CD4-positive, CD25-positive, alpha-beta regulatory T cell (primary cell): ENCODE measurements around the gene DYRK1A. TPM values are rescaled to one million over a fixed set of nuclear protein-coding genes. Genes with fewer than 3 reads are reported as not detected.
A peak's percentile ranks its signal among the peaks of the same experiment; 100 is the strongest.

Experiments
- ATAC-seq, 2 donors: fragments of 150-1000 bp; cut with Tn5 transposase; one replicate each; pipeline ENCODE4 v1.10.0; 2021; ENCODE audit warnings: low read depth in 2 of 2, moderate number of reproducible peaks in 2 of 2, moderate library complexity in 1 of 2
- DNase-seq, 3 donors: peaks; one replicate each; pipeline versions ENCODE4 v3.0.0 to v3.0.0-alpha.2; 2012 to 2022; ENCODE audit warnings: mixed read lengths in 1 of 3
- H3K27ac ChIP-seq: one replicate; pipeline ENCODE4 v1.7.0; 2013; ENCODE audit warnings: mild to moderate bottlenecking, low read length; ENCODE audit not compliant: insufficient read depth, poor library complexity, severe bottlenecking
- H3K27me3 ChIP-seq: one replicate; pipeline ENCODE4 v1.7.0; 2013; ENCODE audit warnings: low read length; ENCODE audit not compliant: control insufficient read depth, insufficient read depth
- H3K36me3 ChIP-seq: one replicate; pipeline ENCODE4 v1.7.0; 2013; ENCODE audit warnings: mild to moderate bottlenecking, low read length, moderate library complexity; ENCODE audit not compliant: control insufficient read depth, insufficient read depth
- H3K4me1 ChIP-seq: 2 replicates; pipeline ENCODE4 v1.7.0; 2013; ENCODE audit warnings: mild to moderate bottlenecking, low read length; ENCODE audit not compliant: insufficient read depth, control insufficient read depth, poor library complexity, severe bottlenecking
- H3K4me3 ChIP-seq: one replicate; pipeline ENCODE4 v1.7.0; 2013; ENCODE audit warnings: low read depth, mild to moderate bottlenecking, low read length, moderate library complexity
- H3K9me3 ChIP-seq, 2 experiments: 1 replicate in 1 of 2; 2 replicates in 1 of 2; pipeline ENCODE4 v1.7.0; 2013; ENCODE audit warnings: low read length in 2 of 2, mild to moderate bottlenecking in 1 of 2, moderate library complexity in 1 of 2; ENCODE audit not compliant: control insufficient read depth in 2 of 2
- H3K27ac Mint-ChIP-seq, 3 donors: one replicate each; pipeline ENCODE4 v1.8.0; 2020 to 2022; ENCODE audit warnings: mild to moderate bottlenecking in 3 of 3, mixed read lengths in 3 of 3, moderate library complexity in 2 of 3
- H3K27me3 Mint-ChIP-seq: one replicate; pipeline ENCODE4 v1.8.0; 2022; ENCODE audit warnings: mild to moderate bottlenecking, mixed read lengths
- H3K36me3 Mint-ChIP-seq: one replicate; pipeline ENCODE4 v1.8.0; 2020; ENCODE audit warnings: mixed read lengths
- H3K4me1 Mint-ChIP-seq, 4 donors: one replicate each; pipeline ENCODE4 v1.8.0; 2020 to 2022; ENCODE audit warnings: mixed read lengths in 4 of 4, mild to moderate bottlenecking in 1 of 4
- H3K4me3 Mint-ChIP-seq, 4 donors: one replicate each; pipeline ENCODE4 v1.8.0; 2020 to 2022; ENCODE audit warnings: mild to moderate bottlenecking in 4 of 4, mixed read lengths in 4 of 4, moderate library complexity in 3 of 4
- H3K9me3 Mint-ChIP-seq, 7 donors: one replicate each; pipeline ENCODE4 v1.8.0; 2020 to 2022; ENCODE audit warnings: mixed read lengths in 7 of 7, mild to moderate bottlenecking in 3 of 7, moderate library complexity in 2 of 7
- polyA plus RNA-seq, 4 donors: library from polyadenylated mRNA; unstranded; fragments of 300-500 nt; fragmentation: Illumina TruSeq; gene quantifications; one replicate each; pipeline ENCODE4 v1.2.3, GENCODE V29; 2021
- total RNA-seq: library from RNA; stranded (reverse); gene quantifications from one replicate; pipeline ENCODE4 v1.2.3, GENCODE V29; 2022

Gene DYRK1A
- total and polyA plus RNA-seq, 5 donors from 2014 or later: 2.6 to 143 (median 6.1) TPM

DNA sequence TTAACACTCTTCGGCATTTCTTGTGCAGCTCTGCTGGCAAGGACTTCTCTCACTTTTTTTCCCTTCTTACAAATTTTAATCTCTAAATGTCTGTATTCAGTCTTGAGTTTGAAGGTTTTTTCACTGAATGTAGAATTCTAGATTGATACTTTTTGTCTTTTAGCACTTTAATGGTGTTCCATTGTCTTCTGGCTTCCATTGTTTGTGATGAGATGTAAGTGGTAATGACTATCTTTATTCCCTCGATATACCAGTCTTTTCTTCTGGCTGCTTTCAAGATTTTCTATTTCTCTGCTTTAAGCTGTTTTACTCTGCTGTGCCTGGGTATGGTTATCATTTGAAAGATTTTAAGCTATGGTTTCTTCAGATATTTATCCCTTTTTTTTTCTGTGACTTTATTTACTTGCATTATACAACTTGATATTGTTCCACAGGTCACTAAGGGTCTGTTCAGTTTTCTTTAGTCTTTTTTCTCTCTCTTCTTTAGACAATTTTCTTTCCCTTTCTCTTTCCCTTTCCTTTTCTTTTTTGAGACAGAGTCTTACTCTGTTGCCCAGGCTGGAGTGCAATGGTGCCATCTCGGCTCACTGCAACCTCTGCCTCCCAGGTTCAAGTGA lies 35.8 kb downstream of the DYRK1A start:
- Histone ChIP-seq H3K36me3 (no peaks in the 10 kb centered on the region), H3K4me1 (peaks cover 55% of the 10 kb centered on the region), H3K27me3 (no peaks in the 10 kb centered on the region), H3K4me3 (no peak overlapping the region), H3K27ac (no peak overlapping the region), H3K9me3 (peaks cover 7 to 8% of the 10 kb centered on the region in 2 experiments)
- ATAC-seq: no peak
- Mint-ChIP-seq H3K36me3 (peaks cover 14% of the 10 kb centered on the region), H3K27me3 (no peaks in the 10 kb centered on the region), H3K4me1 (peaks cover 47 to 86% (median 68%) of the 10 kb centered on the region in 4 donors), H3K27ac (peak overlapping the region; percentile 20 to 87 (median 42)), H3K9me3 (peaks cover 0 to 10% (median 4%) of the 10 kb centered on the region in 7 donors), H3K4me3 (peak overlapping the region in 1 of 4 donors; percentile 39)
- no peak for DNase-seq

DNA sequence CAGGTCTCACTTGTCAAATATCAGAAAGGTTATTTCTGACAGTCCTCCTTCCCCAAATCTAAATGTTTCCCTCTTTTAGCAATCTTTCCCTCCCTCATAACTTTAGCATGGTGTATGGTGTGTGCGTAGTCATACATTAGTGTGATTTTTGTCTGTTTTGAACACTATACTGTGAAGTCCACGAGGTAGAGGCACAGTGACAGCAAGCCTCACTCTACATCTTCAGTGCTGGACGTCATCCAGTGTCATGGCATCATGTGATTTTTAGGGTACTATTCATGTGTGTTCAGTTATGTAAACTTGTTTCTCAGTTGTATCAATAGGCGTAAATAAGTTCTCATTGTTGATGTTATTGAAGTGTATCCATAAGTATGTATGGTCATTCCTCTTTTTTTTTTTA lies 39.1 kb downstream of the DYRK1A start:
- Histone ChIP-seq H3K27ac (no peak overlapping the region), H3K4me3 (peak overlapping the region; percentile 42), H3K27me3 (no peaks in the 10 kb centered on the region), H3K9me3 (peaks cover 7 to 8% of the 10 kb centered on the region in 2 experiments), H3K4me1 (peaks cover 56% of the 10 kb centered on the region), H3K36me3 (no peaks in the 10 kb centered on the region)
- peak overlapping the region in 2 of 3 donors; percentile 9 to 21 for H3K27ac Mint-ChIP-seq
- ATAC-seq (no peak), DNase-seq (no peak)
- peaks cover 50 to 80% (median 68%) of the 10 kb centered on the region in 4 donors for H3K4me1 Mint-ChIP-seq
- H3K36me3 Mint-ChIP-seq: peaks cover 21% of the 10 kb centered on the region
- H3K27me3 Mint-ChIP-seq: no peaks in the 10 kb centered on the region
- H3K9me3 Mint-ChIP-seq: peaks cover 0 to 10% (median 4%) of the 10 kb centered on the region in 7 donors
- peak overlapping the region in 3 of 4 donors; percentile 38 to 76 (median 69) for H3K4me3 Mint-ChIP-seq

DNA sequence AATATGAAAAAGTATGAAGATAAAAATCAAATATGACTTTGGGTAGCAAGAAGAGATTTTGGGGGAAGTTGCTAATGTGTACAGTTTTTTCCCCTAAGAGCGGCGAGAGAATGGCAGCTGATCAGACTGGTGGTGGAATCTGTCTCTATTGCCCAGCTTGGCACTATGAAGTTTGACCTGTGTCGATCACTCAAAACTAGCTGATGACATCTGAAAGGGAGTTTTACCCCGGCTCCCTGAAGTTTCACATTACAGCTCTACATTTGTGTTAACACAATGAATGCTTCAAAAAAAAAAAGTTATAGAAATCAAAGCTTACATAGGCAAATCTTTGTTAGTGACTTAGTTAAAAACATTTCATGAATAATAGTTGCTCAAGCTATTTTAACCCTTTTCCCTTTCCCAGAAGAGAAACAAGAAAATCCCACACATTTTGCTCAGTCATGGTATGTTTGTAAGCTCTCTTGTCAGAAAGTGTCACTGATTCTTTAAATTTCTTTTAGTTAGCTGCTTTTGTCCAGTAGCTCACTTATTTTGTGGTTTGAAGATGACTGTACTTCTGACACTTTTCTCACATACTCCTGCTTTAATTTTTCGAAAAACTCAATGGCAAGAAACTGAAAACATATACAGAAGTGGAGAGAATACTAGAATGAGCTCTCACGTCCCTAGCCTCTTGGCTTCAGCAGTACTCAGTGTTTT lies 41.3 kb downstream of the DYRK1A start:
- Histone ChIP-seq H3K9me3 (no peaks in the 10 kb centered on the region), H3K27me3 (no peaks in the 10 kb centered on the region), H3K4me3 (peak overlapping the region; percentile 54), H3K36me3 (no peaks in the 10 kb centered on the region), H3K27ac (no peak overlapping the region), H3K4me1 (peaks cover 72% of the 10 kb centered on the region)
- Mint-ChIP-seq H3K27me3 (no peaks in the 10 kb centered on the region), H3K27ac (peak overlapping the region in 2 of 3 donors; percentile 32 to 64), H3K9me3 (peaks cover 0 to under 1% (median 0%) of the 10 kb centered on the region in 7 donors), H3K4me1 (peaks cover 56 to 86% (median 76%) of the 10 kb centered on the region in 4 donors), H3K36me3 (peaks cover 11% of the 10 kb centered on the region), H3K4me3 (peak overlapping the region; percentile 27 to 69 (median 58))
- ATAC-seq (no peak), DNase-seq (no peak)

DNA sequence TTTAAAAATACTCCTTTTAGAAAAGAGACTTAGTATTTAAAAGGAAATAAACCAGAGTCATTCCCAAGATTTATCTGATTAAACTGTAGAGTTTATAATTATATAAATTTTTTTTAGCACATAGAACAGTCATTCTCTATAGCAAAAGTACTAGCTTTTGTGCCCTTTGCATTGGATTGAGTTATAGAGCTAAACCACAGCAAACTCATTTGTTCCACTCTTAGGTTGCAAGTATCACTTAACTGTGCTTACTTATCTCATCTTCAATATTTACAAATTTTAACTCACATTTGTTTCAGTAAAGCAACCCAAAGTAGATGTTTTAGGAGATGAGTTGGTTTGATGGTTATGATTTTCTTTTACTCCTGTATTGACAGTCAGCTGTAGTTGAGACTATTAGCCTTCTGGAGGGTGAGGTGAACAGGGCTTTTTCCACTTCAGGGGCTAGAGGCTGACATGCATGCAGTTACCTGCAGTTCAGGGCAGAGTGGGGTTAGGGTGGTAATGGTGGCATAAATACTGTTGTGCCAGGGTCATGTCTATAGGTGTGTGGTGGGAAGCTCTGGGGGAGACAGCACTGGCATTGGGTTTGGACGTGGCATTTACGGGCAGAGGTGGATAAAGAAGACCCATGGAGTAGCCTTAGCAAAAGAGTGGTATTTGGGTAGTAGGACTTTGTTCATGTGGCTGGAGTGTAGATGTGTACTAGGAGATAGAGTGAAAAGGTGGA lies 42.1 kb downstream of the DYRK1A start:
- peaks cover 60 to 85% (median 79%) of the 10 kb centered on the region in 4 donors for H3K4me1 Mint-ChIP-seq
- Histone ChIP-seq H3K4me3 (peak overlapping the region; percentile 27), H3K27ac (peak overlapping the region; percentile 7), H3K9me3 (no peaks in the 10 kb centered on the region), H3K4me1 (peaks cover 76% of the 10 kb centered on the region), H3K27me3 (no peaks in the 10 kb centered on the region), H3K36me3 (no peaks in the 10 kb centered on the region)
- DNase-seq (no peak), ATAC-seq (peak in 1 of 2 donors; percentile 28)
- no peaks in the 10 kb centered on the region for H3K9me3 Mint-ChIP-seq
- peaks cover 10% of the 10 kb centered on the region for H3K36me3 Mint-ChIP-seq
- H3K4me3 Mint-ChIP-seq: peak overlapping the region in 3 of 4 donors; percentile 44 to 75 (median 53)
- no peaks in the 10 kb centered on the region for H3K27me3 Mint-ChIP-seq
- H3K27ac Mint-ChIP-seq: peak overlapping the region; percentile 40 to 85 (median 83)

DNA sequence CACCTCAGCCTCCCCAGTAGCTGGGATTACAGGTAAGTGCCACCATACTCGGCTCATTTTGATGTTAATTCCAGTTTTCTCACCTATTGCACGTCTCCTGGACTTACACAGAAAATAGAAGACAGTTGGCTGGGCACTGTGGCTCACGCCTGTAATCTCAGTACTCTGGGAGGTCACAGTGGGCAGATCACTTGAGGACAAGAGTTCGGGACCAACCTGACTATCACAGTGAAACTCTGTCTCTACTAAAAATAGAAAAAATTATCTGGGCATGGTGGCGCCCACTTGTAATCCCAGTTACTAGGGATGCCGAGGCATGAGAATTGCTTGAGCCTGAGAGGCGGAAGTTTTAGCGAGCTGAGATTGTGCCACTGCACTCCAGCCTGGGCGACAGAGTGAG lies 44.1 kb downstream of the DYRK1A start:
- Histone ChIP-seq H3K27me3 (no peaks in the 10 kb centered on the region), H3K27ac (no peak overlapping the region), H3K4me3 (no peak overlapping the region), H3K4me1 (peaks cover 77% of the 10 kb centered on the region), H3K9me3 (no peaks in the 10 kb centered on the region), H3K36me3 (no peaks in the 10 kb centered on the region)
- Mint-ChIP-seq H3K4me3 (no peak overlapping the region), H3K27me3 (no peaks in the 10 kb centered on the region), H3K27ac (peak overlapping the region in 1 of 3 donors; percentile 3), H3K36me3 (peaks cover 10% of the 10 kb centered on the region), H3K4me1 (peaks cover 60 to 87% (median 79%) of the 10 kb centered on the region in 4 donors), H3K9me3 (no peaks in the 10 kb centered on the region)
- no peak for ATAC-seq
- no peak for DNase-seq

DNA sequence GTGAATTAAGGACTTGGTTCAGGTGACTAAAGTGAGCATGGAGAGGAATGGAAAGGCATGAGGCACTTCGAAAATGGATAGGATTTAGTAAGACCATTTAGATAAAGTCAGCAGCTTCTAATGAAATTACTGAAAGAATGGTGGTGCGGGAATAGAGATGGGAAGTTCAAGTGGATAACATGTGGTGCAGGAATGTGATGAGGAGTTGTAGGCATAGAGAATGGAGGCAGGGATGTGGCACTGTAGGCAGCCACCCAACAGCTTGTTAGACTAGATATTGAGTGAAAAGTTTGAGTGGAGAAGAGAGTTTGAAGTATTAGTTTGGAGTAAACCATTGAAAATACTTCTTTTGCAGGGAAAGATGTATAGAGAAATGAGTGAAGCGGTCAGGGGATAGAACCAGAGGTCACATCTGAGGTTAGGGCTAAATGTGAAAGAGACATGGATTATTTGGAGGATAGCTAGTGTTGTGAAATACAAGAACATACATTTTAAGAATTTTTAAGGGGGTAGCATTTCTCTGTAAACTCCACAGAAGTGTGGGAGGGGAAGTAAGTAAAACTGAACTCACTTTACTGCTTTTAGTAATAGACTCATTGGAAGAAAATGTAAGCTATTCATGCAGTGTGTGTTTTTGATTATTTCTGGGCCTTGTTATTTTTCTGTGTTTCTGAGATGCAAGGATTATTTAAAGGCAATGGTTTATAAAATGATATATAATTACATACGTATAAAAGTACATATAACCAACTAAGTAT lies 46.2 kb downstream of the DYRK1A start:
- no peaks in the 10 kb centered on the region for H3K27me3 Mint-ChIP-seq
- DNase-seq (no peak), ATAC-seq (no peak)
- peaks cover 61 to 87% (median 76%) of the 10 kb centered on the region in 4 donors for H3K4me1 Mint-ChIP-seq
- H3K9me3 Mint-ChIP-seq: no peaks in the 10 kb centered on the region
- no peaks in the 10 kb centered on the region for H3K9me3 ChIP-seq
- peak overlapping the region; percentile 28 for H3K4me3 ChIP-seq
- H3K36me3 Mint-ChIP-seq: peaks cover 10% of the 10 kb centered on the region
- H3K4me3 Mint-ChIP-seq: peak overlapping the region in 3 of 4 donors; percentile 4 to 67 (median 27)
- H3K36me3 ChIP-seq: no peaks in the 10 kb centered on the region
- no peaks in the 10 kb centered on the region for H3K27me3 ChIP-seq
- peak overlapping the region; percentile 0 to 97 (median 5) for H3K27ac Mint-ChIP-seq
- no peak overlapping the region for H3K27ac ChIP-seq
- peaks cover 71% of the 10 kb centered on the region for H3K4me1 ChIP-seq
